ENCODE data around the gene GINM1.
A peak's percentile ranks its signal among the peaks of the same experiment; 100 is the strongest.

GINM1 gene, protein sequence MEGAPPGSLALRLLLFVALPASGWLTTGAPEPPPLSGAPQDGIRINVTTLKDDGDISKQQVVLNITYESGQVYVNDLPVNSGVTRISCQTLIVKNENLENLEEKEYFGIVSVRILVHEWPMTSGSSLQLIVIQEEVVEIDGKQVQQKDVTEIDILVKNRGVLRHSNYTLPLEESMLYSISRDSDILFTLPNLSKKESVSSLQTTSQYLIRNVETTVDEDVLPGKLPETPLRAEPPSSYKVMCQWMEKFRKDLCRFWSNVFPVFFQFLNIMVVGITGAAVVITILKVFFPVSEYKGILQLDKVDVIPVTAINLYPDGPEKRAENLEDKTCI

DNA sequence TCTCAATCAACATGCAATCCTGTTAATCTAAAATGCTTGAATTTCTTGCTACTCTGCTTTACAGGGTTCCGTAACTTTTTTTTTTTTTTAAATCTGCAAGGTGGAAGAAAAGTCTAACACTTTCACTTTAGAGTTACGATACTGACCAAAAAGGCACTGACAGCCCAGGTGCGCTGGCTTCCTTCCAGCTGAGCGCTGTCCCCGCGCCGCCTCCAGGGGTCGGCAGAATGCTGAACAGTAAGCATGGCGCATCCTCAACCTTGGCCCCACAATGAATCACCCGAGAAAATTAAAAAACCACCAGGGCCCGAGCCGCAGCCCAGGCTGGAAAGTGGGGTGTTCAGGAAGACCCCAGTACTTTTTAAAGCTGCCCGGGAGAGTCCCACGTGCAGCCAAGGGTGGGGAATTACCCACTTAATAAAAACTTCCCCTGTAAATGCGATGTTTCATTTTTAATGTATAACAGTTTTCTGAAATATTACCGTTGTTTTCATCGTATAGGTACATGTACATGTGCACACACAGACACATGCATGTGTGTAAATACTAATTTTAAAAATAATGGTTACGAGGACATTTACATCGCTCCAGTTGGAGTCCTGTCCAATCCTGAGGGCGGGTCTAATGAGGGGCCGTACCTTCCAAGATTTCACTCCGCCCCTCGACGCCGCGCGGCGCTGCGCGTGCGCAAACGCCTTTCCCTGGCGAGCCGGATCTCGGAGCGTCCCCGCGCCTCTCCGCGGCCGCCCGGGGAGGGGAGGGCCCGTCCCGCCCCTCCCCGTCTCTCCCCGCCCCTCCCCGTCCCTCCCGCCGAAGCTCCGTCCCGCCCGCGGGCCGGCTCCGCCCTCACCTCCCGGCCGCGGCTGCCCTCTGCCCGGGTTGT lies at the start of gene GINM1:
TSS of gene GINM1 (plus strand) at position 849 of the 883 bp plus-strand sequence. CDS start 40 bp downstream, outside the sequence.
- peak; percentile 88 for DNase-seq

DNA sequence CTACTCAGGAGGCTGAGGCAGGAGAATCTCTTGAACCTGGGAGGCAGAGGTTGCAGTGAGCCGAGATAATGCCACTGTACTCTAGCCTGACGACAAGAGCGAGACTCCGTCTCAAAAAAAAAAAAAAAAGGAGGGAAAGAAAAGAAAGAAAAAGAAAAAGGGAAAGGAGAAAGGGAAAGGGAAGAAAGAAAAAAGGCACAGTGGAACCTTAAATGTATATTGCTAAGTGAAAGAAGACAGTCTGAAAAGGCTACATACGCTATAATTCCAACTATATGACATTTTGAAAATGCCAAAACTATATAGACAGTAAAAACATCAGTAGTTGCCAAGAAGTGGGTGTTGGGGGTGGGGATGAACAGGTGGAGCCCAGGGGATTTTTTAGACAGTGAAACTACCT lies 36.5 kb upstream of the GINM1 start:
- no peak for DNase-seq

DNA sequence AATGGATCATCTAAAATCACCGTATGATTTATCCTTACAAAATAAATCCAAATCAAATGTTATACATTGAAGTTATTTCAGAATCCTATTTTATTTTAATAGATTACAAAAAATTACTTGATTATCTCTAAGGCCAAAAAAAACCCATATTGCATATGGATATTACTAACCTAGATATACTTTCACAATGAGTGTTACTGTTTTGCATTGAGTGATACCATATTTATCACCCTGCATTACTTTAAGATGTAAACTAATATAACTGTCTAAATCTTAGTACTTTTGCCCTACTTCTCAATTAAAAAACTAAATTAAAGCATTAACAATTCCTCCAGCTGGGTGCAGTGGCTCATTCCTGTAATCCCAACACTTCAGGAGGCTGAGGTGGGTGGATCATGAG lies 31.4 kb upstream of the GINM1 start:
- no peak for DNase-seq

DNA sequence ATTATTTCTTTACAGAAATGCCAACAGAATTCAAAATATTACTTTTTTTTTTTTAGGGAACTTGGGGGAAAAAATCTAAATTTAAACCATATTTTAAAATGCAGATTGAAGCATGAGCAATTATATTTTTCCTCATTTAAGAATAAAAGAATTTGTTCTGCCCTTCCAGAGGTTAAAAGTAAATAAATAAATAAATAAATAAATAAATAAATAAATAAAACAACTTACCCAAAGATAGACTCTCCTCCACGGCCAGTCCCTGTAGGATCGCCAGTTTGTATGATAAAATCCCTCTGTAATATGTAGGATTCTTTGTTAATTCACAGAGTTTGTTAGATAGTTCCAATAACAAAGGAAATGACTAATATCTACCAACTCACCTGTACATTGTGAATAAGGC lies 25.0 kb upstream of the GINM1 start:
- no peak for DNase-seq

DNA sequence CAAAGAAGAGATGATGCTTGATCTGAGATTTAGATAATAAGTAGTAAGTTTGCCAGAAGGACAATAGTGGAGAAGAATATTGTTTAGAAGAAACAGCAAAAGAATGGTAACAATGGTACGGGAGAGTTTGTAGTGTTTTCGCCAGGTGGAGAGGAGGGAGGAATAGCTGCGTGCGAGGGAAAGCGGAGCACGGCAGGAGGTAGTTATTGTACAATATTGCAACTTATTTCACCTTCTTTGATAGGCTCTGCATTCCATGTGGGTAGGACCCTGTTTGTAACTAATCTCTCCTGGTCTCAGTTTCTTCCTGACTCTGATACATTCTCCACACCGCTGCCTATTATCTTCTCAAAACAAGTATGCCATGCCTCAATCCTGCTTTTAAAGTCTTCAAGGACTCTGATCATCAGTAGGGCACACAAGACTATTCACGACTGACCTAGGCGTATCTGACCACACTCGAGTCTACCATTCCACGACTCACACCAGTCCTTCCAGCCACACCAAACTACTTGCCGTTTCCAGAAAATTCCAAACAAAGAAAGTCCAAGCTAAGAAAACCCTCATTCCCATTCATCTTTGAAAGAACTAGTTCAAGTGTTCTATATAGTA lies 21.4 kb upstream of the GINM1 start:
- DNase-seq, result no peak

DNA sequence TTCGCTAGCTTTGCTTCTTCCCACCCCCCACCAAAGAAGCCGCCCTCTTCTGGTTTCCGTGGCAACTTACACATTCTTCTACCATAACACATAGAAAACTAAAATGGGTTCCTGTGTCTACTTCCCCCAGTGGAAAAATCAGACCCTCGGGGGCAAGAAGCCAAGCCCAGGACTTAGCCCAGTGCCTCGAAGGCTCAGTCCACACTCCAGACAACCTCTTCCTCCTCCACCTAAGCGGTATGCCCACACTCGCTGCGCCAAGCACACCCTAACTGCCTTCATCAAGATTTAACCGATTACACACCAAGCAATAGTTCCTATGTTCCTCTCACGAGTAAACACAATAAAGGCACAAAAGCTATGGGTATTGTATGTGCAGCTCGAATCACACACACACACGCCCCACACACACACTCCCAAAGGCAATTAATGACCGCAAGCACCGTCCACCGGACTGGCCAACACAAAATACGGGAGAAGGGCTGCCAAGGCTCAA lies 20.9 kb upstream of the GINM1 start:
- DNase-seq, result no peak

DNA sequence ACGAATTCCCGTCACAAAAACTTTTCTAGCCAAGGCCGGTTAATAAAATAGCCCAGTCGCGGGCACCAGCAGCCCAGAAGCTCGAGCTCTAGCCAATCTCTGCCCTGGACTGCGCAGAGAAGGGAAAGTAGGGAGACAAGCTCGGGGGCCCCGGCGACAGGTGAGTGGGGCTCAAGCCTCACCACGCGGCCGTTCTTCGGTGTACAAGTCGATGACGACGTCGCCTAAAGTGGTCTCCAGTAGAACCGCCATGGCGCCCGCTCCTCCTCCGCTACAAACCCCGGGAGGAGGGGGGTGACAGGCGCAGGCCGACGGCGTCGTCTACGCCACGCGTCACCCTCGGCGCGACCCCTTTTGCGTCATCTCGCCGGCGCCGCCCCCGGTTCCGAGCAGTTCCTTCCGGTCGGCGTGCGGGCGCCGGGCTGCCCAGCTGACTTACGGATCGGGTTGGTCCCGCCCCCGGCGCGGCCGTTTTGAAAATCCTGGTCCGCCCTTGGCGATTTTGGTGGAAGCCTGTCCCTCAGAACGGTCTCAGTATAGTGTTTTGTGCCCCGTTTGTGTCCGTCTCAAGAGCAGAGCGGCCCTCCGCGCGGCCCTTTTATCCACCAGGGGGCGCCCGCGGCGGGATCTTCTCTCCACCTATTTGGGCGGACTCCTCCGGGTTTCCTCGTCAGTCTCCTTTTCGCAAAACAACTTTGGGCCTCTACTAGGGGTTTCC lies 20.3 kb upstream of the GINM1 start, which contains the start of gene PPIL4:
TSS of gene PPIL4 (minus strand) at position 290 of the 718 bp plus-strand sequence. CDS start at position 252, 38 bp downstream.
- DNase-seq, result peak; percentile 55

DNA sequence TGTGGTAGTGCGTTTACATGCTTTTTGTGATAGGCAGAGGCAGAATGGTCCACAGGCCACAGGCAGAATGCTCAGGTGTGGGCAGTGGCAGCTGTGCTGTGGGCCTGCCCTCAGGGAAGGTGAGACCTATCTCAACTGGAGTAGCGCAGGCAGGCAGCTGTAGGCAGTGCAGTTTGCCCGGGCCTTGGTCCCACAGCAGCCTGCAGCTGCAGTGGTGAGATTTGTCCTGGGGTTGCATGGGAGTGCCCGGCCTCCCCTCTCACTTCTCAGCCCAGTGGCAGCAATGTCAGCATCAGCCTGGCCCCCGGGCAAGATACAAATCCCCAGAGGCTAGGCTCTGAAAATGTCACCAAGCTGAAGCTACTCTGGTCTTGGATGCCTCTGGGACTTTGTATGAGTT lies 14.3 kb upstream of the GINM1 start:
- DNase-seq, result no peak

DNA sequence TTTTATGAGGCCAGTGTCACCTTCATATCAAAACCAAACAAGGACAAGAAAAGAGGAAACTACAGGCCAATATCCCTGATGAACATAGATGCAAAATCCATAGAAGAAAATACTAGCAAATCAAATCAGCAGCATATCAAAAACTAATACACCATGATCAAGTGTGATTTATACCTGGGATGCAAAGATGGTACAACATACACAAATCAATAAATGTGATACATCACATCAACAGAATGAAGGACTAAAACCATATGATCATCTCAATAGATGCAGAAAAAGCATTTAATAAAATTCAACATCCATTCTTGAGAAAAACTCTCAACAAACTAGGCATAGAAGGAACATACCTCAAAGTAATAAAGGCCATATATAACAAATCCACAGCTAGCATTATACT lies 8.1 kb upstream of the GINM1 start:
- no peak for DNase-seq

DNA sequence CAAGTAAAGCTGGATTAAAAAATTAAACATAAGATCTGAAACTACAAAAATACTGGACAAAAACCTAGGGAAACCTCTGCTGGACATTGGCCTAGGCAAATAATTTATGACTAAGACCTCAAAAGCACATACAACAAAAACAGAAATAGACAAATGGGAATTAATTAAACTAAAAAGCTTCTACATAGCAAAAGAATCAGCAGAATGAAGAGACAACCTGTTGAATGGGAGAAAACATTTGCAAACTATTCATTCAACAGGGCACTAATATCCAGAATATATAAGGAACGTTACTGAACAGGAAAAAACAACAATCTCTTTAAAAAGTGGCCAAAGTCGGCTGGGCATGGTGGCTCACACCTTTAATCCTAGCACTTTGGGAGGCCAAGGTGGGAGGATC lies 6.8 kb upstream of the GINM1 start:
- no peak for DNase-seq

DNA sequence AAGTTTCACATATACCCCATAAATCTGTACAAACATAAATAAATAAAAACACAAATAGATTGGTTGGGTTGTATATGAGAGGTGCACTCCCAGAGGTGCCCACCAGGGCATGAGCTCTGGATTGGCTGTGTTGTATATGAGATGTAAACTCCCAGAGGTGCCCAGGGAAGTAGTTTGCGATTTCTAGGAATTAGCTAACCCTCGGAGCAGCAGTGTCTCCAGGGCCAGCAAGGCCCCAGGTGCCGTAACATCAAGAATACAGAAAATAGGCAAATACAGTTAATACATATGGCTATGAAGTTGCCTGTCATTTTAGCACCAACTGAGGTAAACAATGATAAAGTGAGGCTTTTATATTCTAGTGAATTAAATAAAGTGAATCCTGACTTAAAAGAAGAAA lies 5.4 kb upstream of the GINM1 start:
- DNase-seq, result peak; percentile 46

DNA sequence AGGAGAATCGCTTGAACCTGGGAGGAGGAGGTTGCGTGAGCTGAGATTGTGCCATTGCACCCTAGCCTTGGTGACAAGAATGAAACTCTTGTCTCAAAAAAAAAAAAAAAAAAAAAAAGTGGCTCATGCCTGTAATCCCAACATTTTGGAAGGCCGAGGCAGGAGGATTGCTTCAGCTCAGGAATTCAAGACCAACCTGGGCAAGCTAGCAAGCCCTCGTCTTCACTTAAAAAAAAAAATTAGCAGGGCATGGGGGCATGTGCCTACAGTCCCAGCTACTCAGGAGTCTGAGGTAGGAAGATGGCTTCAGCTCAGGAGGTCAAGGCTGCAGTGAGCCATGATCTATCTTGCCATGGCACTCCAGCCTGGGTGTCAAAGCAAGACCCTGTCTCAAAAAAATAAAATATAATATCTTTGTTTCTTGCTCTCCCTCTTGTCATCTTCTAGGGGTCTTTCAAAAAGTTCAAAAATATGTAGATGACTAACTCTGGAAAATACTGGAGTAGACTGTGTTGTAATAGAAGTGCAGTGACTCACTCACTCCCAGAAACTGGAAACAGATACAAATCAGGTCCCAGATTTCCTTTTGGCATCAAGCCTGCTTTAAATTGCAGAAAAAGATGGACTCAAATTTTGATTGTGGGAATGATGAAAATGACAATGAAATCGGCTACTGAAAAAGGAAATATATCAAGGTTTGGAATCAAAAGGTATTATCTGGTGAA lies 2.8 kb upstream of the GINM1 start:
- no peak for DNase-seq

DNA sequence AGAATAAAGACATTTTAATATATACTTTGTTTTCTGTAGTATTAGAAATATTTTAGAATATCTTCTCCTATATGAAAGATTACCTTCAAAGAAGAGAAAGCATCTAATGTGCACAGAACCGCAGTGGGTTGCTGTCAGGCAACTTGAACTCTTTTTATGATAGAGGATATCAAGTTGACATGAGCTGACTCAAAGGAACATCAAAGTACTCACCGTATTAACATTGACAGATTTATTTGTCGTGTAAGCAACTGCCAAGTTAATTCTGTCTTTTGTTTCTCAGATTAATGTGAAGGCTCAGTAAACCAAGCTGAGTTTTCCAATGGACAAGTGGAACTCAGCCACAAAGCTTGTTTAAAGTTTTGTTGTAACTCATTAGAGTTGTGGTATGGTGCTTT lies 2.2 kb upstream of the GINM1 start:
- no peak for DNase-seq

DNA sequence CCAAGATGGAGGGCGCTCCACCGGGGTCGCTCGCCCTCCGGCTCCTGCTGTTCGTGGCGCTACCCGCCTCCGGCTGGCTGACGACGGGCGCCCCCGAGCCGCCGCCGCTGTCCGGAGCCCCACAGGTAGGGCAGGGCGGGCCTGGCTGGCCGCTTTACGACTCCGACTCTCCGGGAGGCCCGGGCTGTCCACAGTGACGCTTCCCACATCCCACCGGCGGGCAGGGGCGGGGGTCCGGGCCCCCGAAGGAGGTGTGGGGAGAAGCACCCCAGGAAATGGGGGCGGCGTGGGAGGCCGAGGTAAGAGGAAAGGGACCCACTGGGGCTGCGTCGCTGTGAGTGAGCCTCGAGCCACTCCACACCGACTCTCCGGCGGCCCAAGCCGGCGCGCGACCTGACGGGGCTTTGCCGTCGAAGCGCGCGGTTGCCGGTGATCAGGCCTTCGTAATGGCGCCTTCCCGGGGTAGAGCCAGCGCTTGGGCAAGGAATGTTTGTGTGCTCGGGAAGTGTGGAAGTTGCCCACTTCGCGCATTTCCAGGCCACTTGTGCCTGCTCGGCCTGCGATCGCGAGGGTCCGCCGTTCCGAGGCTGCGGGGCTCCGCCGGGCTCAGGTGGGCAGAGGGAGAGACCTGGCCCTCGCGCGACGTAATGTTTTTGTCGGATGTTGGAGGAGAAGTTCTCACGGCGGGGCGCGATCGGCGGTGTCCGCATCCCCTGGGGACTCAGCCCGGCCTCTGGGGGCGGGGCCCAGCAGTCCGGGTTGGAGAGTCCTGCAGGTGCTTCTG lies 427 bp downstream of the GINM1 start:
- no peak for DNase-seq

DNA sequence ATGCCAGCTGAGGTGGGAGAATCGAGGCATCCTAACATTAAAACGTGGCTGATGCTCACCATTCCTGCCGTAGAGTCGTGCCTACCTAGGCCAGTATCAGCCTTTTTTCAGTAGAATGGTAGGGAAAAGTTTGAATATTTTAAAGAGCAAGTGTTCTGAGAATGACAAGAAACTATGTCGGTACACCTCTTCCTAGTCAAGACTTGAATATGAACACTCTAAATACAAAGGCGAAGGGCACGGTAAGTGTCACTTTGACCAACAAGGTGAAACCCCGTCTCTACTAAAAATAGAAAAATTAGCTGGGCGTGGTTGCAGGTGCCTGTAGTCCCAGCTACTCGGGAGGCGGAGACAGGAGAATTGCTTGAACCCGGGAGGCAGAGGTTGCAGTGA lies 1.0 kb downstream of the GINM1 start:
- no peak for DNase-seq

DNA sequence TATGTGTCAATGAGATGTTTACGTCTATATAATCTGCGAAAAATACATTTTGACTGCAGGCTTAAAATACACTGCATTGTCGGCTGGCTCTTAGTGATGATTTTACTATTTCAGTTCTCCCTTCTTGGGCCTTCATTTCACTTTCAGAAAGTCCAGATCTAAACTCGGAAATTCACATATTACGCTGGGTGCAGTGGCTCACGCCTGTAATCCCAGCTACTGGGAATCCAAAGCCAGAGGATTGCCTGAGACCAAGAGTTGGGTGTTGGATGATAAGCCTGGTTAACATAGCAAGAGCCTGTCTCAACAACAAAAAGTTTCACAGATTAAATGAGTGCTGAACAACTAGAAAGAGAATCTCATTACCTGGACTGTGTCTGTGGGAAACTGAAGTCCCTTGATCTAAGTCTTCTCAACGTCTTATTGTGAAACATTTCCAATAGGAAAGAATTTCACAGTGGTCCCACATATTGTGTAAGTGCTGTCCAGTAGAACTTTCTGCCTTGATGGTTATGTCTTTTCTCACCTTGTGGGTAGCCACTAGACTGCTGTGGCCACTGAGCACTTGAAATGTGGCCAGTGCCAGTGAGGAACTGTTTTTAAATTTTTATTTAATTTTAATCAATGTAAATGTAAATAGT lies 1.9 kb downstream of the GINM1 start:
- DNase-seq, result no peak

DNA sequence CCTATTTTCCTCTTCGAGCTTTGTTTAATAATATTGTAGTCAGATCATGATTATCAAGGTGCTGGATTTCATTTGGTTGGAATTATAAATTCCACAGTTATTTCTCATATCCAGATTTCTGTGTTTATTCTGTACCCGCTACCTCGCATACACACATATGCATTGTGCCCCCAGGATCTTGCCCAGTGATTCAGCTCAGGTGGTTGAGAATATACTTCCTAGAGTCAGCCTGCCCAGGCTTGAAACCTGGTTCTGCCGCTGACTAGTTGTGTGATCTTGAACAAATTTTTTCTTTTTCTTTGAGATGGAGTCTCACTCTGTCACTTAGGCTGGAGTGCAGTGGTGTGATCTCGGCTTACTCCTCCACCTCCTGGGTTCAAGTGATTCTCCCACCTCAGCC lies 14.7 kb downstream of the GINM1 start:
- DNase-seq, result no peak

DNA sequence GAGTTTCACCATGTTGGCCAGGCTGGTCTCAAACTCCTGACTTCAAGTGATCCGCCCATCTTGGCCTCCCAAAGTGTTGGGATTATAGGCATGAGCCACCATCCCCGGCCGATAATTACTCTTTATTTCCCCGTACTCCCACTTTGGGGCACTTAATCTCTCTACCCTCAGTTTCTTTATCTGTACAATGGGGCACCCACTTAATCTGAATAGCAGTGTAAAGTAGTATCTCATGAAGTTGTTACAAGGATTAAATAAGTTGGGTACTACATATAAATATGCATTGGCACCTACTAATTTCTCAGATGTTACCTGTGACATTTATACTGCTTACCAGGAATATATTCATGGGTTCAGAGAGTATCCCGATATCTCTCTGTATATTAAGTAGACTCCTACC lies 15.2 kb downstream of the GINM1 start:
- DNase-seq, result no peak

DNA sequence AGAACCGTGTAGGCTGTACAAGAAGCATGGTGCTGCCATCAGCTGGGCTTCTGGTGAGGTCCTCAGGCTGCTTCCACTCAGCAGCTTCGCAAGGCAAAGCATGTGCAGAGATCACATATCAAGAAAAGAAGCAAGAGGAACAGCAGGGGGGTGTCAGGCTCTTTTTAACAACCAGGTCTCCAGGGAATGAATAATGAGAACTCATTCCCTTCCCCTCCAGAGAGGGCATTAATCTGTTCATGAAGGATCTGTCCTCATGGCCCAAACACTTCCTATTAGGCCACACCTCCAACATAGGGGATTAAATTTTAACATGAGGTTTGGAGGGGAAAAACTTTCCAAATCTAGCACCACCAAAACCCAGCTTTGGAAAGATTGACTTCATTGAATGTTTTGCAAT lies 20.0 kb downstream of the GINM1 start:
- no peak for DNase-seq

DNA sequence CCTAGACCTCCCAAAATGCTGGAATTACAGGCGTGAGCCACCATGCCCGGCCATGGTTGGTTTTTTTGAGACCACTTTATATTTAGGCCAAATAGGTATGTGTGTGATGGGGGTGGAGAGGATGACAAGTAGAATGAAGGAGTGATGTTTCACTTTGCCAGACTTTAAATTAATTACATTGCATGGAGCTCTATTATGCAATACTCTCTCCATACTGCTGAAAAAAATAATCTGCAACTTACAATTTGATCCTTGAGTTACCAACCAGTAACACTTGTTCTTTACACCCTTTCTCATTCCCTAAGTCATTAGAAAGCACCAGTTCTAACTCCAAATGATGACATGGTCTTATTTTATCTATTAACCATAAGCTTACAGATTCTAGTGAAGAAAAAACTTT lies 26.8 kb downstream of the GINM1 start:
- no peak for DNase-seq

DNA sequence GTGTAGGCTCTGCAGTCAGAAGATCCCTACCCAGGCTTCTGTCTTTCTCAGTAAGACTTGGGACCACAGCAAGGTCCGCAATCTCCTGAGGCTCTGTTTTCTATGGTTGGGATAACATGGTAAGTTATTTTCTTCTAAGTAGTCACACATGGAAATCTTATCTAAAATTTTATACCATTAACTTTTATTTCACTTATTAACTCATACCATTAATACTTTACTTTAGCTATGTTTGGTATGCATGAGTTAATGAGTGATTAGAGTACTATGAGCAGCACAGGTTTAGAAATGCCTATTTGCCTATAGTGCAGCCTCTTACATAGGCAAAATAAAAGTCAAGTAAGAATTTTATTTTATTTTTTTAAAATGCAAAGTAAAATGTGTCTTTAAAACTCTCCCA lies 27.2 kb downstream of the GINM1 start:
- DNase-seq, result no peak

Measured in 8988T (cell line).